ACC112 (cell line): ENCODE results near the gene DISP3.

Source experiments
- H2AFZ ChIP-seq: fragments of 200-600 bp; sonication (generic); one replicate; pipeline ENCODE4 v1.6.0; 2017; ENCODE audit warnings: antibody characterized with exemption, low read length; ENCODE audit not compliant: unreplicated experiment
- H3K27ac ChIP-seq: fragments of 200-600 bp; sonication (generic); 2 replicates; pipeline ENCODE4 v1.5.1; 2014; ENCODE audit warnings: low read depth, mild to moderate bottlenecking, antibody characterized with exemption, low read length, moderate library complexity
- H3K27me3 ChIP-seq: fragments of 200-600 bp; sonication (generic); 2 replicates; pipeline ENCODE4 v1.6.1; 2014; ENCODE audit warnings: mild to moderate bottlenecking, antibody characterized with exemption, low read length, moderate library complexity, mixed read lengths; ENCODE audit not compliant: insufficient read depth
- H3K36me3 ChIP-seq: fragments of 200-600 bp; sonication (generic); 2 replicates; pipeline ENCODE4 v1.6.1; 2016; ENCODE audit warnings: mild to moderate bottlenecking, antibody characterized with exemption, low read length, moderate library complexity, mixed read lengths; ENCODE audit not compliant: insufficient read depth
- H3K4me1 ChIP-seq: fragments of 200-600 bp; sonication (generic); one replicate; pipeline ENCODE4 v1.6.1; 2016; ENCODE audit warnings: low read length, mixed read lengths; ENCODE audit not compliant: insufficient read depth, unreplicated experiment, control insufficient read depth
- H3K4me3 ChIP-seq: fragments of 200-600 bp; sonication (generic); 2 replicates; pipeline ENCODE4 v1.5.1; 2014; ENCODE audit warnings: mild to moderate bottlenecking, low read depth, low read length
- H3K79me2 ChIP-seq: fragments of 200-600 bp; sonication (generic); one replicate; pipeline ENCODE4 v1.6.0; 2016; ENCODE audit warnings: low read length; ENCODE audit not compliant: control insufficient read depth, unreplicated experiment, insufficient read depth

The DISP3 gene

GRCh38 chr1:11443961-11444658, 34.8 kb upstream of the DISP3 start:
- Histone ChIP-seq H3K79me2 (no peaks in the 10 kb centered on the region), H3K27me3 (peaks cover 90% of the 10 kb centered on the region), H3K27ac (no peak overlapping the region), H3K4me1 (no peaks in the 10 kb centered on the region), H2AFZ (no peak overlapping the region), H3K36me3 (no peaks in the 10 kb centered on the region), H3K4me3 (no peak overlapping the region)

- no peak overlapping the region for H2AFZ ChIP-seq
- no peaks in the 10 kb centered on the region for H3K4me1 ChIP-seq
- no peak overlapping the region for H3K4me3 ChIP-seq
- no peaks in the 10 kb centered on the region for H3K79me2 ChIP-seq
- H3K27ac ChIP-seq, result no peak overlapping the region
- no peaks in the 10 kb centered on the region for H3K36me3 ChIP-seq
- peaks cover 89% of the 10 kb centered on the region for H3K27me3 ChIP-seq
These were observed 34.0 kb upstream of the DISP3 start for GRCh38 chr1:11444907-11445306.

DNA sequence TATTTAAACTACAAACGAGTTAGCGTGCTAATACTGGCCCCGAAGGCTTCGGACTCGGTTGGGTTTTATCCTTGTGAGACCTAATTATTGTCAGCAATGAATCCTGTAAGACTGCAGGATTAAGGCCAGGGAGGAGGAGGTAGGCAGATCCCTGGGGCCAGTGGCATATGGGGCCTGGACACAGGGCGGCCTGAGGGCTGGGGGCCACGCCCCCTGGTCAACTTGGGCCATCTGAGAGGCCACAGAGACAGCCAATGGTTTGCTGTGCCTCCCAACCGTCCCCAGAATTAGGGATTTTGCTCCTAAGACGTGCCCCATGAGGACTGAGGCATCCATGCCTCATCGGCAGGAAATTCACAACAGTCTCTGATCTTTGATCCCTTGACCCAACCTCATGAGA, 31.1 kb upstream of the DISP3 start:
- H3K27me3 ChIP-seq, result peaks cover 84% of the 10 kb centered on the region

GRCh38 chr1:11448373-11449099, 30.4 kb upstream of the DISP3 start:
- no peaks in the 10 kb centered on the region for H3K79me2 ChIP-seq
- peaks cover 84% of the 10 kb centered on the region for H3K27me3 ChIP-seq

More for the DNA sequence above, 31.1 kb upstream of the DISP3 start:
- no peak overlapping the region for H3K4me3 ChIP-seq
- H3K36me3 ChIP-seq, result no peaks in the 10 kb centered on the region
- H3K27ac ChIP-seq, result no peak overlapping the region
- no peaks in the 10 kb centered on the region for H3K4me1 ChIP-seq
- no peak overlapping the region for H2AFZ ChIP-seq
- no peaks in the 10 kb centered on the region for H3K79me2 ChIP-seq

DNA sequence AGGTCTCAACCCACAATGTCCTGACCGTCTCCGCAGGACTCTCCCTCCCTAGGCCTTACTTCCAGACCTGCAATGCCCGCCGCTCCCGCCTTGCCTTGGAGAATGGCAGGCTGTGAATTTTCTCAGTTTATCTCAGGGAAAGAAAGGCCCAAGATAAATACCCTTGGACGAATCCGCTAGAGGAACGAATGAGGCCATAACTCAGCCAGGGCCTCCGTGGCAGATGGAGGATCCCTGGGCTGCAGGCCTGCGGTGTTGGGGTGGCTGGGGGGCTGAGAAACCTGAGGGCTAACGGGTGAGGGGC, 29.9 kb upstream of the DISP3 start:
- Histone ChIP-seq H3K79me2 (no peaks in the 10 kb centered on the region), H3K4me3 (no peak overlapping the region), H3K27me3 (peaks cover 84% of the 10 kb centered on the region), H2AFZ (no peak overlapping the region), H3K36me3 (no peaks in the 10 kb centered on the region), H3K27ac (no peak overlapping the region), H3K4me1 (no peaks in the 10 kb centered on the region)

More at GRCh38 chr1:11448373-11449099, 30.4 kb upstream of the DISP3 start:
- no peak overlapping the region for H2AFZ ChIP-seq
- no peaks in the 10 kb centered on the region for H3K36me3 ChIP-seq
- H3K4me1 ChIP-seq, result no peaks in the 10 kb centered on the region
- no peak overlapping the region for H3K27ac ChIP-seq
- no peak overlapping the region for H3K4me3 ChIP-seq

- Histone ChIP-seq H3K27ac (no peak overlapping the region), H3K27me3 (peaks cover 84% of the 10 kb centered on the region), H3K79me2 (no peaks in the 10 kb centered on the region), H2AFZ (no peak overlapping the region), H3K36me3 (no peaks in the 10 kb centered on the region), H3K4me3 (no peak overlapping the region), H3K4me1 (no peaks in the 10 kb centered on the region)
These were observed 28.6 kb upstream of the DISP3 start for GRCh38 chr1:11450310-11450709.

- Histone ChIP-seq H3K79me2 (no peaks in the 10 kb centered on the region), H3K36me3 (no peaks in the 10 kb centered on the region), H3K4me1 (no peaks in the 10 kb centered on the region), H3K27ac (no peak overlapping the region), H3K4me3 (no peak overlapping the region), H3K27me3 (peaks cover 92% of the 10 kb centered on the region), H2AFZ (no peak overlapping the region)
These were observed 25.0 kb upstream of the DISP3 start for GRCh38 chr1:11453742-11454491.

DNA sequence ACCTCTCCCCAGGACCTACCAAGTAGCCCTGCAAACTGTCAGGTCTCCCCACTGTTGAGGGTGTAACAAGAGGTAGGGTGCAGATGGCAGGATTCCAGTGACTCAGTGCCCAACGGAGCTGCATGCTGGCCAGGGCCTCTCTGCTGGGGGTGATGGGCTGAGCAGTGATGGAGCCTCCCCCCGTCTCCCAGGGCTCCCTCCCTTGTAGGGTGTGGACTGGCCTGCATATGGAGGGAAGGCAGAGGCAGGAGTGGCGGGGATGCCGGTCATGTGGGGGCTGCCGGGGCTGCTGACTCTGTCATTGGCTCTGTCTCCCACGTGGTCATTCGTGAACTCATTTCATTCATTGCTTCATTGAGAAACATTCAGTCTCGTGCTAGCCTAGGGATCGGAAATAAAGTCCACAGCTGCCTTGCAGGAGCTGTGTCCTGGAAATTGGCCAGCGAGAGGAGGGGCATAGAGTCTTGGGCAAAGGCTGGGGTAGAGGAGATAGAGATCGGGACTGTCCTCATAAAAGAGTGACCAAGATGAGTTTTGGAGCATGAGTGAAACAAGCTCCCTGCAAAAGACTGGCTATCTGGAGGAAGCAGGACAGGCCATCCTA, 22.9 kb upstream of the DISP3 start:
- H3K27me3 ChIP-seq, result peaks cover 92% of the 10 kb centered on the region
- no peak overlapping the region for H3K4me3 ChIP-seq
- no peaks in the 10 kb centered on the region for H3K36me3 ChIP-seq

DNA sequence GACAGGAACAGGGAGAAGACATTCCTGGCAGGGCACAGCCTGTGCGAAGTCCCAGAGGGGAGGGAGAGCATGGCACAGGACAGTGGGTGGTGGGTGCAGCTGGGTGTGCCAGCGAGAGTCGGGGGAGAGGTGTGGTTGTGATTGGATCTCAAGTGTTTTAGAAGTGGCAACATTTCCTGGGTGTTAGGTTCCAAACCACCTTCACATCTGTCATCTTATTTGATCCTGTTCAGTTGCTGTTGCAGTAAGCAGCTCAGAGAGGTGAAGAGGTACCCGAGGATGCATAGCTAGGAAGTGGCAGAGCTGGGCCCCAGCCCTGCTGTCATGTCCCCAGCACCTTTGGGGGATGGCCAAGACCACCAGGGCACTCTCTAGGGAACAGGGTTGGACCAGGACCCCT, 22.0 kb upstream of the DISP3 start:
- no peaks in the 10 kb centered on the region for H3K36me3 ChIP-seq
- no peak overlapping the region for H3K4me3 ChIP-seq
- H3K4me1 ChIP-seq, result no peaks in the 10 kb centered on the region
- no peak overlapping the region for H3K27ac ChIP-seq
- H3K27me3 ChIP-seq, result peaks cover 96% of the 10 kb centered on the region
- H3K79me2 ChIP-seq, result no peaks in the 10 kb centered on the region
- H2AFZ ChIP-seq, result no peak overlapping the region

More for the DNA sequence above, 22.9 kb upstream of the DISP3 start:
- Histone ChIP-seq H2AFZ (no peak overlapping the region), H3K27ac (no peak overlapping the region), H3K79me2 (no peaks in the 10 kb centered on the region), H3K4me1 (no peaks in the 10 kb centered on the region)

DNA sequence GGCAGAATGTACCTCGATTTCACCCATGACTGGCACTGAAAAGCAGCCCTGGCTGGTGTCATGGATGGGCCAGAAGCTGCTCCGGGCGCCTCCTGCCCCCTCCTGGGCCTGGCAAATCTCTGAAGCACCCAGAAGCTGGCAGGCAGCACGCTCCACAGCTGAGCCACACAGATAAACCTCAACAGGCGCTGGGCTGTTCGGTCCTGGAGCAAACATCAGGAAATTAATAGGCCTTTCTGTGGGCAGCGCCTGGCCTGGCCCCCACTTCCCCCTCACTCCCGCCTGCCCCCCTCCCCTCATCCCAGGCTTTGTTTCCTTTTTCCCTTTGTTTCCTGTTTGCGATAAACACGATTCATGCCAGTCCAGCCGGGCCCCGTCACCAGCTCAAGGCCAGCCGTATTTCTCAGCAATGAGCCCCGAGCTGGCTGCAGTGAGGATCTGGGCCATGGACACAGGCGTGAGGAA, 20.1 kb upstream of the DISP3 start:
- H3K27me3 ChIP-seq, result peaks cover 96% of the 10 kb centered on the region
- no peaks in the 10 kb centered on the region for H3K36me3 ChIP-seq
- H2AFZ ChIP-seq, result no peak overlapping the region
- no peak overlapping the region for H3K4me3 ChIP-seq
- no peaks in the 10 kb centered on the region for H3K79me2 ChIP-seq
- no peaks in the 10 kb centered on the region for H3K4me1 ChIP-seq
- no peak overlapping the region for H3K27ac ChIP-seq
